Caki2 (cell line): ENCODE measurements around the gene KLF6. TPM values are rescaled to one million over a fixed set of nuclear protein-coding genes. Genes with fewer than 3 reads are reported as not detected.

ENCODE experiments used
- DNase-seq: peaks from one replicate; pipeline ENCODE4 v3.0.0-alpha.2; 2015; ENCODE audit warnings: low read depth
- in situ Hi-C: cut with HindIII; loops from 2 replicates; pipeline ENCODE4 v1.10.0; 2016; ENCODE audit warnings: low sequenced_read_pairs, low pct_unique_long_range_greater_than_20kb, mixed read lengths
- total RNA-seq: library from RNA; depleted of rRNA; stranded (reverse); fragments of >200 nt; shearing (Covaris generic); gene quantifications from 2 replicates; pipeline ENCODE4 v1.2.3, GENCODE V29; 2014; ENCODE audit warnings: low replicate concordance

The KLF6 gene
- total RNA-seq, 1 experiment from 2014 or later: 36.8 TPM

DNA sequence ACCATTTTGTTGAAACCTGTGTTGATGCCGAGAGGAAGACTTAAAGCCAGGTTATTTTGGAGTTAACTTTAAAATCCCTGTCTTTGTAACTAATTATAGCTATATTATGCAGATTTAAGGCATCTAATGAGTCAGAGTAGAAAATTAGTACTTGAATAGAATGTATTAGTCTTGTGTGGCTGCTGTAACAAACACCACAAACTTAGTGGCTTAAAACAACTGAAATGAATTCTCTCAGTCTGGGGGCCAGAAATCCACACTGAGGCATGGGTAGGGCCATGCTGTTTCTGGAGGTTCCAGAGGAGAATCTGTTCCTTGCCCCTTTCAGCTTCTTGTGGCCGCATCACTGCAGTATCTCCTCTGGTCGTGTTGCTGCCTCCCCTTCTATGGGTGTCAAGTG lies 8.5 kb upstream of the KLF6 start:
- no peak for DNase-seq
- in situ Hi-C loops: no loop called here

DNA sequence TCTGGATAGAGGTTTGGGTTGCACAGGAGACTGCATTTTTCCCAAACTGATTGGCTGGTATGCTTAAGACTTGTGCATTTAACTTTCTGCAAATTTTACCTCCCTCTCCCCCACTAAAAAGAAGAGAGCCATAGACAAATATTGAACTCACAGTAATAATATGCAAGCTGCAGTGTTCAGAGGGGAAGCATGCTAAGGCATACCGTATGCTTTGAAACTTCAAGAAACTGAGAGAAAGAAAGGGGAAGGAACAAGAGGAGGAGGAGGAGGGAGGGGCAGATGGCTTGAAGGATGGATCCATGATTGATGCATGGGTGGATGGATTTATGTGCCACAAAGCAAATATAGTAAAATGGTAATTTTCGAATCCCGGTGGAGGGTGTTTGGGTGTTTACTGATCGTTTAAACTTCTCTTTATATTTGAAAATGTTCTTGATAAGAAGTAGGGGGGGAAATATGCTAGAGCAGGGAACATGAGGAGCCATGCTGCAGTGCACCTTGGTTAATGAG lies 7.8 kb upstream of the KLF6 start:
- in situ Hi-C loops: no loop called here
- DNase-seq: no peak

DNA sequence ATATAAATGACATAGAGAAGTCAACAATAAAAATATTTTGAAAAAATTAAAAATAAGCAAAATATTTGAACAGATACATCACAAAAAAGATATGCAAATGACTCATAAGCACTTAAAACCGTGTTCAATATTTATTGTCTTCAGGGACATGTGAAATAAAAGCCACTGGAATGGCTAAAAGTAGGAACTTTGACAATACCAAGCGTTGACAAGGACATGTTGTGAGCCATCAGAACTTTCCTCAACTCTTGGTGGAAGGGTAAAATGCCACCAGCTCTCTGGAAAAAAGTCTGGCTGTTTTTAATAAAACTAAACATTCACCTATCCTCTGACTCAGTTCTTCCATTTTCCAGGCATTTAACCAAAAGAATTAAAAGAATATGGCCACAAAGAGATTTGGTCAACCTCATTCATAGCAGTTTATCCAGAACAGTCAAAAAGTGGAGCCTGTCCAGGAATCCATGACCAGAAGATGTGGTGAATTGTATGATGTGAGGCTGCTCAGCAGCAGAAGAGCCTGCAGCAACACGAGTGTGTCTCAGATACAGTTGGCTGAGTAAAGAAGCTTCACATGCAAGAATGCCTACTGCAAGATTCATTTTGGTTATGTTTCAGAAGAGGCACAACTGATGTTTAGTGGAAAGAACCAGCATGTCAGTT lies 7.1 kb upstream of the KLF6 start:
- in situ Hi-C loops: no loop called here
- no peak for DNase-seq

DNA sequence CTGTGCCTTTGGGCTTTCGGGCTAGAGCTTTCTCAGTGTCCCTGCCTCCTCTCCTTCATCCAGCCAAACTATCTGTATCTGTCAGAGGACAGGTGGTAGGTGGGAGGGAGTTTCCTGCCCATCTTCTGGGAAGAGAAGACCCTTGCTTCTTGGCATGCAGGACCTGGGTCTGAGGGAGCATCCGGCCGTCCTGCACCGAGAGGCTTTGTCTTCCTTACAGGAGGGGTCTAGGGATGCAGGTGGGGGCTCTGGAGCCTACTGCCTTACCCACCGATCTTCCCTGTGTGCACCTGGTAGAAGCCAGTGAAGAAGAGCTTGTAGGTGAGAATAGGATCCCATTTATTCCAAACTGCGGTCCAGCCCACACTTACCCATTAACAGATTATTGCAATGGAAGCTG lies 5.8 kb upstream of the KLF6 start:
- in situ Hi-C loops: no loop called here
- DNase-seq: no peak

DNA sequence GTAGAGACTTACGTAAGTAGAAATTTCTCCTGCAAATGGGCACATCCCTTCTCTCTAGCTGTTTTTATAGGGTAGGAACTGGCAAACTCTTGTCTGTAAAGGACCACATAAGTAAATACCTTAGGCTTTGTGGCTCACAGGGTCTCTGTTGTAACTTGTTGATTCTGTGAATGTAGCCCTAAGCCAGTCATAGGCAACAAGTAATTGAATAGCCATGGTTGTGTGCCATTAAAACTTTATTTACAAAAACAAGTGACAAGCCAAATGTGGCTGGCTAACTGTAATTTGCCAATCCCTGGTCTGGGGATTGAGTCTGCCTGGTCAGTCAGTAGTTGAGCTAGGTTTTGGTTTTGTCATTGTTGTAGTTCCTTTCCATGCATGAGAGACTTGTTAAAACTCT lies 5.3 kb upstream of the KLF6 start:
- DNase-seq: no peak
- in situ Hi-C loops: no loop called here

DNA sequence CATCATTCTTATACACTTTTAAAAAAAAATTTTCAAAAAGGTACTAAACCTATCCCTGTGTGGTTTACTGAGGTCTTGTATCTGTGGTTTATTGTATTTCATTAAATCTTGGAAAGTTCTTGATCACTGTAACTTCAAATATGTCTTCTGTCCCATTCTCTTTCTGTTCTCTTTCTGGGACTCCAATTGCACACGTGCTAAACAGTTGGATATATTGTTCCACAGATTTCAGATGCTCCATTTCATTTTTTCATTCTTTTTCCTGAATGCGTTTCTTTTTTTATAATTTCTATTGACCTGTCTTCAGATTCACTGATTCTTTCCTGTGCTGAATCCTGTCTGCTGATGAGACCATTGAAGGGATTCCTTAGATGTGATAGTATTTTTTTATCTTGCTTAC lies 4.6 kb upstream of the KLF6 start:
- no peak for DNase-seq
- in situ Hi-C loops: no loop called here

DNA sequence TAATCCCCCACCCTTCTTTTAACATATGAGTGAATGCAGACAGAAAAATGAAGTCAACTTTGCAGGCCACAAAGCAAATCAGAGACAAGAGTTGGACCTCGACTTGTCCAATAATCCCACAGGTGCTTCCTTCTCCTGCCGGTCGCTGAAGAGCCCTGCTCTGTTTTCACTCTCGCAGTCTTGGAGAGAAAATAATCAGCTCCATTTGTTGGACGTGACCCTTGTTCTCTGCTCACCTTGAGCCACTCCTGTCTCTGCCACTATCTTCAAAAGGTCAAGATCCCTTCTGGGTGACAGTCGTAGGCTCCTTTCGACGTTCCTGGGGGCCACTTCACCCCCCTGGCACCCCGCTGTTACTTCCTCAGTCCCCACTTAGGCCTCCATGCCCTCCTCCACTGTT lies 2.8 kb upstream of the KLF6 start:
- in situ Hi-C loops: no loop called here
- no peak for DNase-seq

DNA sequence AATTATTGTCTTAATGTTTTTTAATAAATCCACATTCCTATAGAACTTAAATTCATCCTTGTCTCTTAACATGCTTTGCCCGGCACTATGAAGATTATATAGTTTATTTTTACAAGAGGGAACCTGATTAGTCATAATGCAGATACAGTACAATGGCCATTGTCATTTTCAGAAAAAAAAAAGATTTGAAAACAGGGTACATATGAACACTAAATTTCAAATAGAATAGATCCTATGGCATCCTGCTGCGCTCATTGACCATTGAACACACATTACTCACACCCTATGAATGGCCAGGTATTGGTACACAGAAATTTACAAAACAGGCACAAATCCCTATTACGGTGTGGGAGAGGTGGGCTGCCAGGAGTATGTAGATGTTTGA lies 2.0 kb upstream of the KLF6 start:
- in situ Hi-C loops: no loop called here

DNA sequence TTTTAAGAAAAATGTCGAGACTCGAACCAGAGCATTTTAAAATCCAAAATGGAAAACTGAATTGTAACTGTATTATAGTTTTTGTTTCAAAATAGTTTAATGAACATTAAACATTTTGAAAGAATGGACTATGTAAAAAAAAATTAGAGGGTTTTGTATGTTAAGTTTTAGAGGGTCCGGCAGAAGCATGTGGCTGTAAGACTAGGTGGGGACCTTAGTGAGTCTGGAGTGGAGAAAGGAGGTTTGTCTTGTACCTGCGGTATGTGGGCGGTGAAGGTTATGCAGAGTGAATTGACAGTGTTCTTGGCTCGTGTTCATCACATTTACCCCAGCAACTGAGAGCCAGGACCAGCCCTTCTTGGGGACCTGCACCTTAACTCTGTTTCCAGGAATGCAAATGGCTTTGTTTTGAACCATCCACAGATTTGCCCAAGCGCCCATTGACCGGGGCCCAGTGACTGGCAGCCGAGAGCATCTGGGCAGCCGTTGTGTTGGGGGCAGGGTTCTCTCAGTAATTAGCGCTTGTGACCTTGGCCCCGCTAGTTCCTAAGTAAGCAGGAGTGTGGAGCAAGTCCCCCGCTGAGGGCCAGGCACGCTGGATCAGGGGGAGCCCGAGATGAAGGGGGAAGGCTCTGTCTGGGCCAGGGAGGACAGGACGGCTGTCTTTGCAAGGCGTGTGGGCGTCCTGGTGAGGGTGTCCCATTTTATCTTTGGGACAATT lies 1.4 kb upstream of the KLF6 start:
- in situ Hi-C loops: no loop called here
- peak; percentile 82 for DNase-seq

More for the DNA sequence above, 2.0 kb upstream of the KLF6 start:
- no peak for DNase-seq

DNA sequence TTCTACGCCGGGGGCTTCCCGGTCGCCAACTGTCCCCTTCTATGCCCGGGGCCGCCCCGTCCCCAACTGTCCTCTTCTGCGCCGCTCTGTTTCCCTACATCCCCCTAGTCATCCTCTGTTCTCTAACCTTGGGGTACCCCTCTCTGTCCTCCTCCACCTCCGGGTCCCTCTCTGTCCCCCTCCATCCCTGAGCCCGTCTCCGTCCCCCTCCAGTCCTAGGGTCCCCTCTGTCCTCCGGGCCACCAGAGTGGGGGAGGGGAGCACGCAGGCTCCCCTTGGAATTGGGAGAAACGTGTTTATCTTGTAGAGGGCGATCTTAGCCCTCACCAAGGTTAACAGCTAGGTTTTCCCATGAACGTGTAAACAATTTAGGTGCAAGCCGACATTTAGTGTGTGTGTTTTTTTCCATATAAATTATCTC lies 852 bp upstream of the KLF6 start:
- DNase-seq: peak; percentile 56
- in situ Hi-C loops: no loop called here

DNA sequence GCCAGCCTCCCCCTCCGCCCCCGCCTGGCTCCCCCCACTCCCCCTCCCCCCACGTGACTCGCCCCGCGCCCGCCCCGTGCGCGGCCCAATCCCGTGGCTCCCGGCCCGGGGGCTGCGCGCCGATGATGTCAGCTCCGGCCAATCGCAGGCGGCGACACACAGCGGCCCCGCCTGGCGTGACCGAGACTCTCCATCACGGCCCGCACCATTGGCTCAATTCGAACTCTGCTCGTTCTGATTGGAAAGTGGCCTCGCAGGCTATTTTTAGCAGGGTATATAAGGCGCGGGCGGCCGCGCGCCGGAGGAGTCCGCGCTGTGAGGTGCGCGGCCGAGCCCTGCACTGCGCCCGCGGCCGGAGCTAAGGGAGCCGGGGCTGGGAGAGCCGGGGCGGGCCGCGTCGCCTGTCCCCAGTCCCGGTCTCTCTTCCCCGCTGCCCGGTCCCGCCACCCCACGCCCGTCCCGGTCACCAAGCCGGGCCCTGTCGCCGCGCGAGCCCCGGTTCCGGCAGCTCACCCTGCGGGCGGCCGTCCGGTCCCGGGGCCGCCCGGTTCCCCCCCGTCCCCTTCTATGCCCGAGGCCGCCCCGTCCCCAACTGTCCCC lies 342 bp upstream of the KLF6 start:
- in situ Hi-C loops: no loop called here
- peak; percentile 98 for DNase-seq

DNA sequence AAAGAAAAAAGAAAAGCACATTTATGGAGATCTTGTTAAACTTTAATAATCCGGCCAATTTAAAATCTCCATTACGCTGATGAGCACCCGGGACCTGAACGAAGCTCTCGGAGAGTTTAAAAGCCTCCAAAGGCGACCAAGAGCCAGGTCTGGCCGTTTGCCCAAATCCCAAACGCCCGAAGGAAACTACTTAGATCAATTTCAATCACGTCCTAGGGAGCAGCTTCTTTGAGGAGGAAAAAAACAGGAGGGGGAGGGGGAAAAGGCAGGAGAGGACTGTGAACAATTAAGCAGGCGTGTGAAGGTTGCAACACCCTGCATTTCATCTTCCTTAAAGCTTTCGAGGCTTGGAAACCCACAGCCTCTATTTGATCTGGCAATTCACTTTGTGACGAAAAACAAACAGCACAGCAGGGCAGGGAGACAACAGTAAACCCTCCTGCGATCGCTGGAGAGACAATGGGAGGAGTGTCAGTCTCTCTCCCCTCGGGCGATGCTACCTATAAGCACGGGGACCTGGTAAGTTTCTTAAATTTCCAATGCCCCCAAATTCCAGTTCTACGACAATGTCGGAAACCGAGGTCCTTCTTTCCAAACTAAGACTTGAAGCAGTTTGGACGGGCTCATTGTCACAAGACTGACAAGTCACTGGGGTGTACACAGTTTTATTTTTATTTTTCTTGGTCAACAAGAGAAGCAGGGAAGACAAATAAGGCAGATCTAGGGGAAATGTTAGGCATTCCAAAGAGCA lies 1.2 kb downstream of the KLF6 start:
- in situ Hi-C loops: no loop called here

DNA sequence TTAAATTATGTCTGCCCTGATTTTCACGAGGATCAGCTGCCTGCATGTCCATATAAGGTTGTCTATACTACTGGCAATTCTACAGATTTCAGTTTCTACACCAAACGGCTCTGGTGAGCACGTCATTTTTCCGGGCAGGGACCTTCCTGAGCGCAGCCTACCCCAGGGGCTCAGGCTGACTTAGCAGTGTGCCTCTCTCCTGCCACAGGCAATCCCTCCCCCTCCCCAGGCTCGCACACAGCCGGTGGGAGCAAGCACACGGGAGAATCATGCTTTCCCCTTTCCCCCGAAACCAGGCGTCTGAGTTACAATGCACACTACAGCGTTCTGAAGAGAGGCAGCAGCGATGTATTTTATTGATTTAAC lies 1.7 kb downstream of the KLF6 start:
- in situ Hi-C loops: no loop called here
- DNase-seq: no peak

More for the DNA sequence above, 1.2 kb downstream of the KLF6 start:
- DNase-seq: peak; percentile 63

DNA sequence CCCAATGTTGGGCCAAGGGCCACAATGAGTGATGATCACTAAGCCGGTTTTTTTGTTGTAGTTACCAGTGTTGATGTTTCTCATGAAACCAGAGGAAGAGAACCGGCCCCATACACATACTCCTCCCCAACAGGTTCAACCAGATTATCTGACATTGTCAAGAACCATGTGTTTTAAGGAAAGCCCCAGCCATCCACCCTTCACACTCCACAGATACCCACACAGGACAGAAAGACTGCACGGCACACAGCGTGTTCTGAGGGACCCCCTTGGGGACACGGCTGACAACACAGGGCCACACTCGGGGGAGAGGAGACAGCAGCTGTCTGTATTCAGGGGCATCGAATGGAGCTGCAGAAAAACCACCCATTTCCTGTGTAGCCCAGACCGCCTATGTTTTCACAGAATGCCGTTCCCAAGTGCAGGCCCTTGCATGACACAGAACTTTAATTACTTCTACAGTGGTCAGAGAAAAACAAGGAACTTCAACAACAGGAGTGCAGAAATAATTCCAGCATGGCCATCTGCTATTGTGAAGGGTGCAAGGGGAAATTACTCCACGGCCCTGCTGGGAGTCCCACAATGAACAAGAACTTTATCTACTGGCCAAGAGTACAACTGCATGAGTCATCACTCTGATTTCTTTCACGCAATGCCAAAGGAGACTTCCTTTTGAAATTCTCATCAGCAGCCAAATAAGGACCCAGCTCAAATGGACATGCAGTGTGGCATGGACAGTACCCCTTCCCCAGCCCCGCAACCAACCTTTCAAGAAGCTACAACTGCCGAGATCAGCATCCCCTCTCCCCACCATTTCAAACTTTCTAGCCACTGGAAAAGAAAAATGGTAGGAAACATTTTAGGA lies 2.3 kb downstream of the KLF6 start:
- in situ Hi-C loops: no loop called here
- peak; percentile 87 for DNase-seq

DNA sequence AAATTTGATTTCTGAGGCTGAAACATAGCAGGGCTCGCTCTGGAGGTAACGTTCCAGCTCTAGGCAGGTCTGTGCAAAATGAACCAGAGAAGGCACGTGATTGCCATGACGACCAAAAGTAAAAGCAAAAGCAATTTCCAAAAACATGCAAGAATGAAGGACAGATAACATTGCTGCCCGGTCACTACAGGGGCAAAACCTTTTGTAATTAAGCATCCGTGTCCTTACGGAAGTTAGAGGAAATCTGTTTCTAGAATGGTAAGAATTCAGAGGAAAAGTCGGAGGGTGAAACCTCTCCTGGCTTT lies 2.9 kb downstream of the KLF6 start:
- peak; percentile 73 for DNase-seq
- in situ Hi-C loops: no loop called here

DNA sequence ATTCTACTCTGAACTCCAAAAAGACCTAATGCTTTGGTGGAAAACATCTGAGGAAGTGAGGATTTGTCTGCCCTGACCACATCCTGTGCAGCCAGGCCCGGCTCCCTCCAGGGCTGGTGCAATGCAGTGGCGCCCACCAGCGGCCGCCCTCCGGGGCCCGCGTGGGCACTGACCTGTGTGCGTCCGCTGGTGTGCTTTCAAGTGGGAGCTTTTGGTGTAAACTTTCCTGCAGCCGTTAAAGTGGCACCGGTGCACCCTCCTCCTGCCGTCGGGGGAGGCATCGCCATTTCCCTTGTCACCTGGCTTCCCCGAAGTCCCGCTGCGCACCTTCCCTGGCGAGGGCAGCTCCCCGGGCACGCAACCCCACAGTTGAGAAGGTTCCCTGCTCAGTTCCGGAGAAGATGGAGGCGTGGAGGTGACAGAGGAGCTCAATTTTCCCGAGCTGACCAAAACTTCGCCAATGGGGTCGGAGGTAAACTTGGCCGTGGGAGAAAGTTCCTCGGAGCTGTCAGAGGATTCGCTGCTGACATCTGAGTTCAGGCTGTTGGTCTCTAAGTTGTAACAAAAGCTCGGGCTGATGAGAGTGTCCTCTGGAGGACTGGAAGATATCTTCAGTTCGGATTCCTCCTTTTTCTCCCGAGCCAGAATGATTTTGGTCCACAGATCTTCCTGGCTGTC lies 3.4 kb downstream of the KLF6 start:
- DNase-seq: peak; percentile 62
- in situ Hi-C loops: no loop called here

DNA sequence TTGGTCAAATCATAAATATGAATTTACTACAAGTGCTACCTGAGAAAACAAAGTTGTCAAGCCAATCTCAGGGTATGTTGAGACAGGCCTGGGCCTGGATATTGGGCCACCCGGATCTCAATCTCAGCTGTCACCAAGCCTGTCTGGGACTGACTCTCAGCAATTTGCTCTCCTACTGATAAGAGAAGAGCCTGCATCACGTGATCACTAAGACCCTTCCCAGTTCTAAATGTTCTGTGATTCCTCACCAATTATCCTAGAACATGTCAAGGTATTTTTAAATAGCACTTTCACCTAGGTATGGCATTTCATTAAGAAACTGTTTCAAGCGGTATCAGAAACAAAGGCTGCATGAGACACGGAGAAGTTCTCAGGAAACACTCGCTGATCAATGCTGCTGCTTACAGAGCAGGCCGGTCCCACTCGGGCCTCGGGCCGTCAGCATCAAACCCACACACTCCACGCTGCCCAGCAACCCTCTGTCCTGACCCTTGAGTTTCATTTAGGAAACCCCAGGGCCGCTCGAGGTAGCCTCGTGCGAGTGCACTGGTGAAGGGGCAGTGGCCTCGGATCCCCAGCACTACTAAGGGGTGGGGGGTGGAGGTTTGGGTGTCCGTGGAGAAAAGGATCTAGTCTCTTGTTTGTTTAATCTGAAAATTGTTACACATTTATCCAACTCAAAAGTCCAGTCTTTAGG lies 4.1 kb downstream of the KLF6 start:
- no peak for DNase-seq
- in situ Hi-C loops: no loop called here
